HS-5 (cell line): ENCODE measurements around the gene TMTC4.

Experiments
- DNase-seq: peaks from one replicate; pipeline ENCODE4 v3.0.0-alpha.2; 2012; ENCODE audit warnings: low read depth

Gene TMTC4

GRCh38 chr13:100665403-100665802, 9.2 kb downstream of the TMTC4 start:
- no peak for DNase-seq

- DNase-seq, result no peak
These were observed 10.3 kb downstream of the TMTC4 start for GRCh38 chr13:100664171-100664900.

GRCh38 chr13:100662468-100663211, 12.0 kb downstream of the TMTC4 start:
- no peak for DNase-seq

GRCh38 chr13:100660761-100661160, 13.8 kb downstream of the TMTC4 start:
- no peak for DNase-seq

- no peak for DNase-seq
These were observed 15.0 kb downstream of the TMTC4 start for GRCh38 chr13:100659578-100659977.

GRCh38 chr13:100658363-100658762, 16.2 kb downstream of the TMTC4 start:
- DNase-seq, result no peak

- DNase-seq, result no peak
These were observed 16.7 kb downstream of the TMTC4 start for GRCh38 chr13:100657881-100658315.

- no peak for DNase-seq
These were observed 22.1 kb downstream of the TMTC4 start for GRCh38 chr13:100652510-100652909.

- no peak for DNase-seq
These were observed 24.3 kb downstream of the TMTC4 start for GRCh38 chr13:100650326-100650725.

GRCh38 chr13:100648354-100648753, 26.2 kb downstream of the TMTC4 start:
- no peak for DNase-seq

- DNase-seq, result no peak
These were observed 27.7 kb downstream of the TMTC4 start for GRCh38 chr13:100646871-100647270.

- DNase-seq, result no peak
These were observed 28.4 kb downstream of the TMTC4 start for GRCh38 chr13:100646030-100646673.

GRCh38 chr13:100645382-100645781, 29.2 kb downstream of the TMTC4 start:
- no peak for DNase-seq

- no peak for DNase-seq
These were observed 30.2 kb downstream of the TMTC4 start for GRCh38 chr13:100644371-100644770.

- no peak for DNase-seq
These were observed 36.8 kb downstream of the TMTC4 start for GRCh38 chr13:100637796-100638195.

- DNase-seq, result no peak
These were observed 37.2 kb downstream of the TMTC4 start for GRCh38 chr13:100637380-100637779.

- DNase-seq, result no peak
These were observed 38.2 kb downstream of the TMTC4 start for GRCh38 chr13:100636441-100636840.

- DNase-seq, result no peak
These were observed 38.6 kb downstream of the TMTC4 start for GRCh38 chr13:100636004-100636403.

GRCh38 chr13:100634696-100635095, 39.9 kb downstream of the TMTC4 start:
- no peak for DNase-seq

GRCh38 chr13:100633461-100633860, 41.1 kb downstream of the TMTC4 start:
- DNase-seq, result peak; percentile 47

GRCh38 chr13:100630555-100630954, 44.0 kb downstream of the TMTC4 start:
- no peak for DNase-seq

GRCh38 chr13:100627120-100627519, 47.5 kb downstream of the TMTC4 start:
- DNase-seq, result no peak

GRCh38 chr13:100625447-100625846, 49.1 kb downstream of the TMTC4 start:
- DNase-seq, result no peak
